GM12873 (cell line): ENCODE data around the gene METTL15.

Experiments used
- CTCF ChIP-seq: IDR thresholded peaks from 2 replicates; pipeline ENCODE4 v1.5.1; 2012; ENCODE audit warnings: low read depth, mild to moderate bottlenecking, moderate library complexity, low read length, control low read depth; ENCODE audit not compliant: insufficient read depth; ENCODE audit errors: missing control alignments

Gene METTL15

GRCh38 chr11:28107750-28108618 lies at the start of gene METTL15, which contains the start of gene KIF18A:
METTL15 (plus strand) TSS chr11:28108388; CDS start chr11:28113335, 4,947 bp downstream.
KIF18A (minus strand) TSS chr11:28108156; CDS start chr11:28097947, 10,209 bp downstream.
- TF ChIP-seq CTCF, result no peak

- TF ChIP-seq CTCF, result no peak
These were observed 36.9 kb upstream of the METTL15 start for GRCh38 chr11:28071305-28071704.

GRCh38 chr11:28072321-28072720 lies 35.9 kb upstream of the METTL15 start:
- TF ChIP-seq CTCF, result no peak

GRCh38 chr11:28077521-28077920 lies 30.7 kb upstream of the METTL15 start:
- TF ChIP-seq CTCF, result no peak

GRCh38 chr11:28083118-28083517 lies 25.1 kb upstream of the METTL15 start:
- no peak for TF ChIP-seq CTCF

- TF ChIP-seq CTCF, result no peak
These were observed 21.6 kb upstream of the METTL15 start for GRCh38 chr11:28086569-28086968.

GRCh38 chr11:28089378-28089777 lies 18.8 kb upstream of the METTL15 start:
- no peak for TF ChIP-seq CTCF
